PC-3 (cell line): ENCODE measurements around the gene SLC34A3.

ENCODE experiments used
- CTCF ChIP-seq: fragments of 300-600 bp; sonication (generic); conservative IDR thresholded peaks from 2 replicates; pipeline ENCODE4 v1.5.1; 2017; ENCODE audit warnings: antibody characterized with exemption, low read depth, mild to moderate bottlenecking, low read length
- EZH2 ChIP-seq: fragments of 300-600 bp; sonication (generic); IDR thresholded peaks from one replicate; pipeline ENCODE4 v1.6.1; 2017; ENCODE audit warnings: antibody characterized with exemption, mild to moderate bottlenecking, low read length; ENCODE audit not compliant: unreplicated experiment
- EZH2phosphoT487 ChIP-seq: fragments of 300-600 bp; sonication (generic); IDR thresholded peaks from 2 replicates; pipeline ENCODE4 v1.6.1; 2018; ENCODE audit warnings: mild to moderate bottlenecking, antibody characterized with exemption, low read length, borderline replicate concordance

- TF ChIP-seq CTCF: no peak
- no peak for TF ChIP-seq EZH2
- TF ChIP-seq EZH2phosphoT487: no peak
These were observed 4.9 kb upstream of the SLC34A3 start for GRCh38 chr9:137225699-137226331.
